GM18951 (cell line): Measurements from ENCODE around the gene GAREM1.

Experiments used
- POLR2A ChIP-seq: IDR thresholded peaks from 4 replicates; pipeline ENCODE4 v1.6.1; 2011; ENCODE audit warnings: mild to moderate bottlenecking; ENCODE audit not compliant: insufficient read length, insufficient read depth; ENCODE audit errors: extremely low read depth
- in situ Hi-C: fragments of 300-500 bp; cut with MboI; formaldehyde crosslinking; loops from one replicate; pipeline ENCODE4 v1.12.0; 2022; ENCODE audit warnings: low sequenced_read_pairs, mixed read lengths, inconsistent platforms; ENCODE audit not compliant: unreplicated experiment

The GAREM1 gene

GRCh38 chr18:32443033-32443705, 27.5 kb downstream of the GAREM1 start:
- no peak for TF ChIP-seq POLR2A
- in situ Hi-C loops = no loop called here

- TF ChIP-seq POLR2A = no peak
- in situ Hi-C loops = no loop called here
These were observed 28.1 kb downstream of the GAREM1 start for GRCh38 chr18:32442575-32442974.

GRCh38 chr18:32441533-32441932, 29.1 kb downstream of the GAREM1 start:
- TF ChIP-seq POLR2A = no peak
- in situ Hi-C loops = no loop called here

- in situ Hi-C loops = no loop called here
- no peak for TF ChIP-seq POLR2A
These were observed 30.2 kb downstream of the GAREM1 start for GRCh38 chr18:32440518-32440917.

GRCh38 chr18:32439802-32440201, 30.9 kb downstream of the GAREM1 start:
- TF ChIP-seq POLR2A = no peak
- in situ Hi-C loops = no loop called here

- in situ Hi-C loops = no loop called here
- TF ChIP-seq POLR2A = no peak
These were observed 31.4 kb downstream of the GAREM1 start for GRCh38 chr18:32439241-32439640.

- in situ Hi-C loops = no loop called here
These were observed 32.5 kb downstream of the GAREM1 start for GRCh38 chr18:32438173-32438572.

GRCh38 chr18:32437100-32437834, 33.4 kb downstream of the GAREM1 start:
- TF ChIP-seq POLR2A = no peak
- in situ Hi-C loops = no loop called here

More at GRCh38 chr18:32438173-32438572, 32.5 kb downstream of the GAREM1 start:
- no peak for TF ChIP-seq POLR2A

GRCh38 chr18:32435631-32436500, 34.8 kb downstream of the GAREM1 start:
- TF ChIP-seq POLR2A = no peak
- in situ Hi-C loops = no loop called here

- no peak for TF ChIP-seq POLR2A
- in situ Hi-C loops = no loop called here
These were observed 38.9 kb downstream of the GAREM1 start for GRCh38 chr18:32431753-32432152.

- no peak for TF ChIP-seq POLR2A
These were observed 41.3 kb downstream of the GAREM1 start for GRCh38 chr18:32429402-32429801.

GRCh38 chr18:32427084-32427900, 43.4 kb downstream of the GAREM1 start:
- in situ Hi-C loops = no loop called here

More at GRCh38 chr18:32429402-32429801, 41.3 kb downstream of the GAREM1 start:
- in situ Hi-C loops = no loop called here

More at GRCh38 chr18:32427084-32427900, 43.4 kb downstream of the GAREM1 start:
- TF ChIP-seq POLR2A = no peak
